Epithelial cell of prostate (primary cell): ENCODE data around the gene NAV1.
"Not testable (repeated sequence)": the region's sequence is repeated elsewhere in the genome, so short reads cannot be mapped to it uniquely, and the experiment has no call there.

ENCODE experiments used
- DNase-seq: peaks from one replicate; pipeline ENCODE4 v3.0.0-alpha.2; 2011; ENCODE audit warnings: low read depth, low spot score
- H3K27ac ChIP-seq: fragments of 450-650 bp; 2 replicates; pipeline ENCODE4 v1.5.1; 2017; ENCODE audit warnings: mild to moderate bottlenecking

The NAV1 gene

GRCh38 chr1:201581371-201581770 lies 42.4 kb downstream of the NAV1 start:
- H3K27ac ChIP-seq, DNase-seq: not testable (repeated sequence)

- no peak overlapping the region for H3K27ac ChIP-seq
- DNase-seq: no peak
These were observed 43.9 kb downstream of the NAV1 start for GRCh38 chr1:201582705-201583442.

- H3K27ac ChIP-seq: no peak overlapping the region
- DNase-seq: no peak
These were observed 44.7 kb downstream of the NAV1 start for GRCh38 chr1:201583663-201584062.

- DNase-seq: no peak
- no peak overlapping the region for H3K27ac ChIP-seq
These were observed 45.7 kb downstream of the NAV1 start for GRCh38 chr1:201584471-201585092.

- DNase-seq: no peak
These were observed 46.2 kb downstream of the NAV1 start for GRCh38 chr1:201585093-201585483.

GRCh38 chr1:201585901-201586300 lies 47.0 kb downstream of the NAV1 start:
- no peak for DNase-seq
- no peak overlapping the region for H3K27ac ChIP-seq

More at GRCh38 chr1:201585093-201585483, 46.2 kb downstream of the NAV1 start:
- no peak overlapping the region for H3K27ac ChIP-seq

GRCh38 chr1:201586806-201587205 lies 47.9 kb downstream of the NAV1 start:
- no peak for DNase-seq
- no peak overlapping the region for H3K27ac ChIP-seq

- H3K27ac ChIP-seq: no peak overlapping the region
- DNase-seq: no peak
These were observed 48.8 kb downstream of the NAV1 start for GRCh38 chr1:201587729-201588128.
